HepG2 (cell line): Measurements from ENCODE around the gene ZNF771. TPM values are rescaled to one million over a fixed set of nuclear protein-coding genes. Genes with fewer than 3 reads are reported as not detected.

Experiments used
- ARID2 ChIP-seq: sonication (generic); formaldehyde crosslinking; IDR thresholded peaks from 2 replicates; pipeline ENCODE4 v1.8.1; 2022; ENCODE audit warnings: mild to moderate bottlenecking, missing genetic modification reagents, borderline replicate concordance
- BCL6 ChIP-seq: IDR thresholded peaks from 2 replicates; pipeline ENCODE4 v1.6.1; 2016; ENCODE audit warnings: missing genetic modification reagents, missing compliant biosample characterization
- EEA1 ChIP-seq: sonication (generic); formaldehyde crosslinking; IDR thresholded peaks from 2 replicates; pipeline ENCODE4 v1.5.1; 2020; ENCODE audit warnings: mild to moderate bottlenecking, missing genetic modification reagents, borderline replicate concordance
- IRX3 ChIP-seq: sonication (generic); formaldehyde crosslinking; IDR thresholded peaks from 2 replicates; pipeline ENCODE4 v1.8.1; 2023; ENCODE audit warnings: mild to moderate bottlenecking, low read depth, missing genetic modification reagents, borderline replicate concordance
- JUN ChIP-seq: sonication (generic); formaldehyde crosslinking; IDR thresholded peaks from 2 replicates; pipeline ENCODE4 v1.4.0; 2020; ENCODE audit warnings: mild to moderate bottlenecking, missing genetic modification reagents
- MTA1 ChIP-seq: sonication (generic); formaldehyde crosslinking; IDR thresholded peaks from 2 replicates; pipeline ENCODE4 v1.4.0; 2020; ENCODE audit warnings: missing genetic modification reagents, mild to moderate bottlenecking, borderline replicate concordance
- NCOA2 ChIP-seq: sonication (generic); formaldehyde crosslinking; IDR thresholded peaks from 2 replicates; pipeline ENCODE4 v1.8.0; 2022; ENCODE audit warnings: inconsistent platforms
- PAF1 ChIP-seq: IDR thresholded peaks from 2 replicates; pipeline ENCODE4 v1.6.1; 2016; ENCODE audit warnings: missing genetic modification reagents, missing compliant biosample characterization
- PRPF4 ChIP-seq: fragments of 200-400 bp; formaldehyde crosslinking; IDR thresholded peaks from 2 replicates; pipeline ENCODE4 v1.6.1; 2016; ENCODE audit warnings: low read length, low read depth; ENCODE audit not compliant: poor library complexity, severe bottlenecking
- SIX4 ChIP-seq: sonication (generic); formaldehyde crosslinking; IDR thresholded peaks from 2 replicates; pipeline ENCODE4 v1.4.0; 2020; ENCODE audit warnings: missing genetic modification reagents
- SP5 ChIP-seq: IDR thresholded peaks from 2 replicates; pipeline ENCODE4 v1.6.1; 2016; ENCODE audit warnings: low read depth, borderline replicate concordance
- SUZ12 ChIP-seq: fragments of 150-350 bp; IDR thresholded peaks from 2 replicates; pipeline ENCODE4 v1.6.1; 2014; ENCODE audit warnings: low read depth, low read length
- TBP ChIP-seq: sonication (generic); formaldehyde crosslinking; IDR thresholded peaks from 2 replicates; pipeline ENCODE4 v1.5.0; 2020; ENCODE audit warnings: missing genetic modification reagents
- ZBTB1 ChIP-seq: sonication (generic); formaldehyde crosslinking; IDR thresholded peaks from 2 replicates; pipeline ENCODE4 v1.4.0; 2020; ENCODE audit warnings: missing genetic modification reagents, borderline replicate concordance
- ZFP1 ChIP-seq: IDR thresholded peaks from 2 replicates; pipeline ENCODE4 v1.6.1; 2016
- ZNF30 ChIP-seq: sonication (generic); formaldehyde crosslinking; IDR thresholded peaks from 2 replicates; pipeline ENCODE4 v1.5.0; 2020; ENCODE audit warnings: mild to moderate bottlenecking, missing genetic modification reagents
- ZNF350 ChIP-seq: sonication (generic); formaldehyde crosslinking; IDR thresholded peaks from 2 replicates; pipeline ENCODE4 v1.4.0; 2020; ENCODE audit warnings: mild to moderate bottlenecking, low read depth, missing genetic modification reagents, borderline replicate concordance
- ZNF552 ChIP-seq: sonication (generic); formaldehyde crosslinking; IDR thresholded peaks from 2 replicates; pipeline ENCODE4 v1.9.0; 2022; ENCODE audit warnings: missing genetic modification reagents, mild to moderate bottlenecking, borderline replicate concordance
- ZNF598 ChIP-seq: sonication (generic); formaldehyde crosslinking; IDR thresholded peaks from 2 replicates; pipeline ENCODE4 v1.5.1; 2020; ENCODE audit warnings: mild to moderate bottlenecking, missing genetic modification reagents, borderline replicate concordance
- ZNF773 ChIP-seq: sonication (generic); formaldehyde crosslinking; IDR thresholded peaks from 2 replicates; pipeline ENCODE4 v1.4.0; 2020; ENCODE audit warnings: missing genetic modification reagents, borderline replicate concordance
- ZNF792 ChIP-seq: IDR thresholded peaks from 2 replicates; pipeline ENCODE4 v1.6.1; 2016
- polyA plus RNA-seq, 8 experiments: library from polyadenylated mRNA; depleted of rRNA in 3 of 8; stranded (reverse) in 7 of 8; unstranded in 1 of 8; fragments of >200 nt; fragmentation: Illumina TruSeq in 4 of 8; extraction: Trizol in 4 of 8; gene quantifications; 2 replicates each; pipeline versions ENCODE4 v1.2.1 to v1.2.3, GENCODE V29; 2011 to 2016; ENCODE audit warnings: low read depth in 4 of 8, missing spikeins in 1 of 8, mixed read lengths in 1 of 8; ENCODE audit not compliant: insufficient read depth in 1 of 8
- total RNA-seq, 5 experiments: library from RNA; depleted of rRNA; stranded (reverse); fragments of >200 nt; fragmentation: Illumina TruSeq; extraction: Trizol; gene quantifications; 2 replicates each; pipeline ENCODE4 v1.2.3, GENCODE V29; 2016; ENCODE audit warnings: low read depth in 1 of 5
- TF ChIP-seq, protein P1 (sequence below): sonication (generic); formaldehyde crosslinking; IDR thresholded peaks from 2 replicates; pipeline ENCODE4 v1.4.0; 2020; ENCODE audit warnings: missing genetic modification reagents
- TF ChIP-seq, protein P2 (sequence below): sonication (generic); formaldehyde crosslinking; IDR thresholded peaks from 2 replicates; pipeline ENCODE4 v1.8.0; 2022; ENCODE audit warnings: missing genetic modification reagents, mild to moderate bottlenecking, inconsistent platforms, borderline replicate concordance
- TF ChIP-seq, protein P3 (sequence below): IDR thresholded peaks from 2 replicates; pipeline ENCODE4 v1.6.1; 2012; ENCODE audit warnings: inconsistent platforms
- TF ChIP-seq, protein P4 (sequence below): sonication (generic); formaldehyde crosslinking; IDR thresholded peaks from 2 replicates; pipeline ENCODE4 v1.5.0; 2020; ENCODE audit warnings: missing genetic modification reagents
- TF ChIP-seq, protein P5 (sequence below): sonication (generic); formaldehyde crosslinking; IDR thresholded peaks from 2 replicates; pipeline ENCODE4 v1.9.0; 2022; ENCODE audit warnings: low read depth, missing genetic modification reagents

Gene ZNF771
- total and polyA plus RNA-seq, 2 of the 13 experiments (the other 11 are each of a cell fraction or from before 2014, with no cell fraction given) = 5.0 to 11.8 TPM

DNA sequence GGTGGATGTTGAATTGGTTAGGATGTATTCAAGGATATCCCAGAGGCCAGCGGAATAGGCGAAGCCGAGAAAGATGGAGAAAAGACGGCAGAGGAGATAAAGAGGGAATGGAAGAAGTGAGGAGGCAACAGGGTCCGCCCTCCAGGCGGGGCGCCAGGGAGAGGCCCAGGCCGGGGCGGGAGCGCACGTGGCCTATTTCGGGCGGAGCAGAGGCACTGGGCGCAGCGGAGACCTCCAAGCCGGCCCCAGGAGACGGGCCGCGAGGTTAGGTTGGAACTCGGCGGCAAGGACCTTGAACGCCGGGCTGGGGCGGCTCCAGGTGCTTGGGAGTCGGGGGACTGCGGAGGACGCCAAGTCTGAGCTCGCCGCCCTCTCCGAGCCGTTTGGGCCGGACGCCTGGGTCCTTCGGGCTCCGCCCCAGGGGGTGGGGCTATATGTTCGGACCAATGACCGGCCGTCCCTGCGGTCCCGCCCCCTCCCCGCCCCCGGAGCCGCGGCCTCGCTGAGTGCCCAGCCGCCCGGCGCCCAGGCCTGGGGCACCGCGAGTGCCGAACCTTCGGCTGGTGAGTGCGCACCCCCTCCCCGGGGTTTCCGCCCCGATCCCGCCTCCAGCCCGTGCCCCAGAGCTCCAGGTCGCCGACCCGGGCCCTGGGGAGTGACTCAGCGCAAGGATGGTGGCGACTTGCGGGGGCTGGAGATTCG lies at the start of gene ZNF771 (continued):
- no peak for TF ChIP-seq JUN (CRISPR knock-in tag)
- TF ChIP-seq ZNF552 = no peak
- TF ChIP-seq ZFP1 = no peak; the same call in 1 of the 2 replicates
- TF ChIP-seq, protein P1, sequence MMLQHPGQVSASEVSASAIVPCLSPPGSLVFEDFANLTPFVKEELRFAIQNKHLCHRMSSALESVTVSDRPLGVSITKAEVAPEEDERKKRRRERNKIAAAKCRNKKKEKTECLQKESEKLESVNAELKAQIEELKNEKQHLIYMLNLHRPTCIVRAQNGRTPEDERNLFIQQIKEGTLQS (CRISPR knock-in tag) = no peak; the same call in 1 of the 2 replicates
- TF ChIP-seq PAF1 (CRISPR knock-in tag) = no peak
- TF ChIP-seq, protein P2, sequence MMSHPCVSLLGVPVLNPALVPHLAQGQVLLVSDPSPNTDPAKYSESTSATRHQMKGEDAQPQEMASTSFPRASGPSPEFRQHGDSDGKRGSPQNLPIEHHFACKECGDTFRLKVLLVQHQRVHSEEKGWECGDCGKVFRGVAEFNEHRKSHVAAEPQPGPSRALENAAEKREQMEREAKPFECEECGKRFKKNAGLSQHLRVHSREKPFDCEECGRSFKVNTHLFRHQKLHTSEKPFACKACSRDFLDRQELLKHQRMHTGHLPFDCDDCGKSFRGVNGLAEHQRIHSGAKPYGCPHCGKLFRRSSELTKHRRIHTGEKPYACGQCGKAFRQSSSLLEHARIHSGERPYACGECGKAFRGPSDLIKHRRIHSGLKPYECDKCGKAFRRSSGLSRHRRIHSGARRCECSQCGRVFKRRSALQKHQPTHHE (CRISPR knock-in tag) = no peak
- TF ChIP-seq ZNF792 (CRISPR knock-in tag) = 0 out of 2 replicates have a peak, but pooled peaks have one; percentile 27
- TF ChIP-seq, protein P3, sequence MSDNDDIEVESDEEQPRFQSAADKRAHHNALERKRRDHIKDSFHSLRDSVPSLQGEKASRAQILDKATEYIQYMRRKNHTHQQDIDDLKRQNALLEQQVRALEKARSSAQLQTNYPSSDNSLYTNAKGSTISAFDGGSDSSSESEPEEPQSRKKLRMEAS = peak; percentile 97
- TF ChIP-seq PRPF4 = no peak
- TF ChIP-seq MTA1 (CRISPR knock-in tag) = peak; percentile 79
- TF ChIP-seq SUZ12 = no peak
- peak; percentile 80; the same call in 1 of the 2 replicates for TF ChIP-seq SP5 (CRISPR knock-in tag)
- TF ChIP-seq ZNF350 (CRISPR knock-in tag) = peak; percentile 90
- no peak; the same call in 1 of the 2 replicates for TF ChIP-seq ZNF30
- no peak for TF ChIP-seq ZBTB1 (CRISPR knock-in tag)
- TF ChIP-seq SIX4 = peak; percentile 12; the same call in 1 of the 2 replicates
- TF ChIP-seq, protein P4, sequence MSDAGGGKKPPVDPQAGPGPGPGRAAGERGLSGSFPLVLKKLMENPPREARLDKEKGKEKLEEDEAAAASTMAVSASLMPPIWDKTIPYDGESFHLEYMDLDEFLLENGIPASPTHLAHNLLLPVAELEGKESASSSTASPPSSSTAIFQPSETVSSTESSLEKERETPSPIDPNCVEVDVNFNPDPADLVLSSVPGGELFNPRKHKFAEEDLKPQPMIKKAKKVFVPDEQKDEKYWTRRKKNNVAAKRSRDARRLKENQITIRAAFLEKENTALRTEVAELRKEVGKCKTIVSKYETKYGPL = no peak
- TF ChIP-seq, protein P5, sequence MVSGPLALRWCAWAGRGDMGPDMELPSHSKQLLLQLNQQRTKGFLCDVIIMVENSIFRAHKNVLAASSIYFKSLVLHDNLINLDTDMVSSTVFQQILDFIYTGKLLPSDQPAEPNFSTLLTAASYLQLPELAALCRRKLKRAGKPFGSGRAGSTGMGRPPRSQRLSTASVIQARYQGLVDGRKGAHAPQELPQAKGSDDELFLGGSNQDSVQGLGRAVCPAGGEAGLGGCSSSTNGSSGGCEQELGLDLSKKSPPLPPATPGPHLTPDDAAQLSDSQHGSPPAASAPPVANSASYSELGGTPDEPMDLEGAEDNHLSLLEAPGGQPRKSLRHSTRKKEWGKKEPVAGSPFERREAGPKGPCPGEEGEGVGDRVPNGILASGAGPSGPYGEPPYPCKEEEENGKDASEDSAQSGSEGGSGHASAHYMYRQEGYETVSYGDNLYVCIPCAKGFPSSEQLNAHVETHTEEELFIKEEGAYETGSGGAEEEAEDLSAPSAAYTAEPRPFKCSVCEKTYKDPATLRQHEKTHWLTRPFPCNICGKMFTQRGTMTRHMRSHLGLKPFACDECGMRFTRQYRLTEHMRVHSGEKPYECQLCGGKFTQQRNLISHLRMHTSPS = peak; percentile 72
- TF ChIP-seq ZNF598 (CRISPR knock-in tag) = peak; percentile 93; the same call in 1 of the 2 replicates
- peak; percentile 90; the same call in 1 of the 2 replicates for TF ChIP-seq ARID2 (CRISPR knock-in tag)
- TF ChIP-seq BCL6 = peak; percentile 40
- 0 out of 2 replicates have a peak, but pooled peaks have one; percentile 27 for TF ChIP-seq EEA1 (CRISPR knock-in tag)
- no peak; the same call in 1 of the 2 replicates for TF ChIP-seq ZNF773 (CRISPR knock-in tag)
- peak; percentile 40; the same call in 1 of the 2 replicates for TF ChIP-seq NCOA2 (CRISPR knock-in tag)
- TF ChIP-seq TBP (CRISPR knock-in tag) = no peak
- 0 out of 2 replicates have a peak, but pooled peaks have one; percentile 8 for TF ChIP-seq IRX3
